NB4 (cell line): ENCODE results near the gene KCNQ1.

Source experiments
- DNase-seq: peaks from one replicate; pipeline ENCODE4 v3.0.0; 2010; ENCODE audit warnings: low read depth
- H3K4me3 ChIP-seq: one replicate; pipeline ENCODE4 v1.5.1; 2011; ENCODE audit warnings: mild to moderate bottlenecking, low read depth, low read length, moderate library complexity
- CTCF ChIP-seq: IDR thresholded peaks from one replicate; pipeline ENCODE4 v1.5.1; 2012; ENCODE audit warnings: low read depth, low read length
- MAX ChIP-seq: IDR thresholded peaks from 2 replicates; pipeline ENCODE4 v1.6.1; 2011; ENCODE audit warnings: low read depth, low read length
- MYC ChIP-seq: IDR thresholded peaks from 2 replicates; pipeline ENCODE4 v1.6.1; 2011; ENCODE audit warnings: low read depth, low read length
- POLR2A ChIP-seq: IDR thresholded peaks from 2 replicates; pipeline ENCODE4 v1.6.1; 2011; ENCODE audit warnings: mild to moderate bottlenecking; ENCODE audit not compliant: insufficient read length; ENCODE audit errors: extremely low read depth

Gene KCNQ1

GRCh38 chr11:2836315-2837095 lies 391.7 kb downstream of the KCNQ1 start:
- H3K4me3 ChIP-seq = no peak overlapping the region
- no peak for TF ChIP-seq CTCF
- no peak for TF ChIP-seq POLR2A
- no peak for TF ChIP-seq MYC
- TF ChIP-seq MAX = no peak
- no peak for DNase-seq

- DNase-seq = peak; percentile 18
Observed at GRCh38 chr11:2837096-2837601, 392.3 kb downstream of the KCNQ1 start.

GRCh38 chr11:2837651-2838050 lies 392.8 kb downstream of the KCNQ1 start:
- TF ChIP-seq MAX (no peak), CTCF (no peak), POLR2A (no peak), MYC (no peak)
- no peak for DNase-seq
- no peak overlapping the region for H3K4me3 ChIP-seq

More at GRCh38 chr11:2837096-2837601, 392.3 kb downstream of the KCNQ1 start:
- no peak overlapping the region for H3K4me3 ChIP-seq
- no peak for TF ChIP-seq MYC
- TF ChIP-seq MAX = no peak
- no peak for TF ChIP-seq CTCF
- TF ChIP-seq POLR2A = no peak

- TF ChIP-seq MAX = no peak
- no peak for TF ChIP-seq MYC
- TF ChIP-seq CTCF = no peak
- no peak for TF ChIP-seq POLR2A
- no peak for DNase-seq
- no peak overlapping the region for H3K4me3 ChIP-seq
Observed at GRCh38 chr11:2838091-2838490, 393.3 kb downstream of the KCNQ1 start.

- TF ChIP-seq MYC (no peak), CTCF (no peak), MAX (no peak), POLR2A (no peak)
- H3K4me3 ChIP-seq = no peak overlapping the region
- DNase-seq = no peak
Observed at GRCh38 chr11:2838676-2839294, 394.0 kb downstream of the KCNQ1 start.
